Lower leg skin (tissue), 3 donors: Measurements from ENCODE around the gene TMEM163.

ENCODE experiments used
- POLR2A ChIP-seq, 2 donors: fragments of 450-650 bp; IDR thresholded peaks; one replicate each; pipeline ENCODE4 v1.6.1; 2016 to 2017; ENCODE audit warnings: antibody characterized with exemption in 2 of 2, mild to moderate bottlenecking in 1 of 2, moderate library complexity in 1 of 2
- TF ChIP-seq, protein P1 (sequence below), 3 donors: fragments of 450-650 bp; IDR thresholded peaks; one replicate each; pipeline ENCODE4 v1.5.1; 2016; ENCODE audit warnings: antibody characterized with exemption in 3 of 3, mild to moderate bottlenecking in 3 of 3, moderate library complexity in 2 of 3

- TF ChIP-seq, protein P1, sequence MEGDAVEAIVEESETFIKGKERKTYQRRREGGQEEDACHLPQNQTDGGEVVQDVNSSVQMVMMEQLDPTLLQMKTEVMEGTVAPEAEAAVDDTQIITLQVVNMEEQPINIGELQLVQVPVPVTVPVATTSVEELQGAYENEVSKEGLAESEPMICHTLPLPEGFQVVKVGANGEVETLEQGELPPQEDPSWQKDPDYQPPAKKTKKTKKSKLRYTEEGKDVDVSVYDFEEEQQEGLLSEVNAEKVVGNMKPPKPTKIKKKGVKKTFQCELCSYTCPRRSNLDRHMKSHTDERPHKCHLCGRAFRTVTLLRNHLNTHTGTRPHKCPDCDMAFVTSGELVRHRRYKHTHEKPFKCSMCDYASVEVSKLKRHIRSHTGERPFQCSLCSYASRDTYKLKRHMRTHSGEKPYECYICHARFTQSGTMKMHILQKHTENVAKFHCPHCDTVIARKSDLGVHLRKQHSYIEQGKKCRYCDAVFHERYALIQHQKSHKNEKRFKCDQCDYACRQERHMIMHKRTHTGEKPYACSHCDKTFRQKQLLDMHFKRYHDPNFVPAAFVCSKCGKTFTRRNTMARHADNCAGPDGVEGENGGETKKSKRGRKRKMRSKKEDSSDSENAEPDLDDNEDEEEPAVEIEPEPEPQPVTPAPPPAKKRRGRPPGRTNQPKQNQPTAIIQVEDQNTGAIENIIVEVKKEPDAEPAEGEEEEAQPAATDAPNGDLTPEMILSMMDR (IDR thresholded peaks at IDR 0.05), result no peak
- no peak for TF ChIP-seq POLR2A (IDR thresholded peaks at IDR 0.05)
Observed at GRCh38 chr2:134669731-134670669, 48.8 kb downstream of the TMEM163 start.
